ENCODE results near the gene MAT2A. TPM values are rescaled to one million over a fixed set of nuclear protein-coding genes. Genes with fewer than 3 reads are reported as not detected.

MAT2A gene
- total and polyA plus RNA-seq, 10 of the 15 experiments (the other 5 are each of a cell fraction or from before 2014, with no cell fraction given): 97.6 to 408 (median 290) TPM

- in situ Hi-C loops (cut with MboI): no loop called here
- ChIA-PET CTCF (interaction anchor here (1.3 to 10.9 kb wide), 2 partner anchors 19 to 38 kb away, joined by 5 to 134 read pairs; no protein-coding TSS in a partner anchor), SMC1A (ENCODE audit: uncharacterized antibody, unreplicated experiment) (no interaction called here), POLR2A (interaction anchor here (0.5 to 1.6 kb wide), 4 partner anchors 10 to 947 kb away, joined by 3 to 5 read pairs (median 4); no protein-coding TSS in a partner anchor), RAD21 (ENCODE audit: unreplicated experiment) (no interaction called here)
- Histone ChIP-seq H4K20me1 (ENCODE audit: control insufficient read depth, insufficient read depth) (no peaks in the 10 kb centered on the region), H3K4me2 (ENCODE audit: control insufficient read depth, insufficient read depth) (no peak overlapping the region), H3K4me3 (no peak overlapping the region), H3K9ac (ENCODE audit: control insufficient read depth, insufficient read depth, low read length) (no peak overlapping the region), H3K9me3 (replicated peaks; ENCODE audit: control insufficient read depth, insufficient read depth, low read length) (no peaks in the 10 kb centered on the region), H3K4me1 (ENCODE audit: control insufficient read depth, insufficient read depth, low read length) (no peaks in the 10 kb centered on the region), H3K36me3 (ENCODE audit: control insufficient read depth in 2 of 2, insufficient read depth in 2 of 2, low read length in 1 of 2) (no peaks in the 10 kb centered on the region), H3K27ac (ENCODE audit: control insufficient read depth, insufficient read depth) (no peak overlapping the region), H2AFZ (ENCODE audit: control insufficient read depth, low read depth, low read length) (no peak overlapping the region), H3K79me2 (ENCODE audit: control insufficient read depth, insufficient read depth, low read length) (peaks cover 21% of the 10 kb centered on the region), H3K27me3 (replicated peaks in 1 of 2; ENCODE audit: control insufficient read depth in 2 of 2, insufficient read depth in 2 of 2, low read length in 1 of 2) (no peaks in the 10 kb centered on the region; a peak in 1 of 4 replicates)
- TF ChIP-seq ZNF274 (IDR thresholded peaks at IDR 0.05; ENCODE audit: insufficient read depth, insufficient read length): no peak
- TF ChIP-seq FOXK2 (IDR thresholded peaks at IDR 0.05): no peak
- no peak for TF ChIP-seq CUX1 (IDR thresholded peaks at IDR 0.05; ENCODE audit: insufficient replicate concordance, low read depth, low read length)
- TF ChIP-seq MYC (IDR thresholded peaks at IDR 0.05; ENCODE audit: insufficient read depth, insufficient read length, insufficient replicate concordance, low read length, severe bottlenecking): no peak
- TF ChIP-seq SREBF2 (IDR thresholded peaks at IDR 0.05; ENCODE audit: low read length): no peak
- no peak for TF ChIP-seq CHD4 (IDR thresholded peaks at IDR 0.05)
- no peak for TF ChIP-seq KLF5 (IDR thresholded peaks at IDR 0.05; ENCODE audit: partially characterized antibody)
- no peak for TF ChIP-seq RCOR1 (conservative IDR thresholded peaks at IDR 0.05; ENCODE audit: low read depth, low read length)
- no peak for TF ChIP-seq TARDBP (IDR thresholded peaks at IDR 0.05; ENCODE audit: borderline replicate concordance)
- TF ChIP-seq BRCA1 (IDR thresholded peaks at IDR 0.05; ENCODE audit: low read depth, low read length): no peak
- no TSS peak for BruUV-seq (replicated peaks)
- WGBS (ENCODE audit: insufficient coverage, insufficient replicate concordance, low lambda C conversion rate, missing lambda C conversion rate): 73% methylated on average over 3 of the region's 3 CpGs
- DNase-seq (ENCODE audit: low read depth, low spot score): no peak
- FAIRE-seq: no peak
- intact Hi-C loops (cut with micrococcal nuclease; ENCODE audit: unreplicated experiment): no loop called here
- no peak for ATAC-seq
Observed at GRCh38 chr2:85534099-85534498, 4.9 kb upstream of the MAT2A start.
